Kidney glomerular epithelial cell (primary cell): Measurements from ENCODE around the gene CMC1.
"Not testable (repeated sequence)": the region's sequence is repeated elsewhere in the genome, so short reads cannot be mapped to it uniquely, and the experiment has no call there.

Experiments
- DNase-seq: peaks from one replicate; lab custom pipeline; 2025; lab: John Stamatoyannopoulos, UW

The CMC1 gene

DNA sequence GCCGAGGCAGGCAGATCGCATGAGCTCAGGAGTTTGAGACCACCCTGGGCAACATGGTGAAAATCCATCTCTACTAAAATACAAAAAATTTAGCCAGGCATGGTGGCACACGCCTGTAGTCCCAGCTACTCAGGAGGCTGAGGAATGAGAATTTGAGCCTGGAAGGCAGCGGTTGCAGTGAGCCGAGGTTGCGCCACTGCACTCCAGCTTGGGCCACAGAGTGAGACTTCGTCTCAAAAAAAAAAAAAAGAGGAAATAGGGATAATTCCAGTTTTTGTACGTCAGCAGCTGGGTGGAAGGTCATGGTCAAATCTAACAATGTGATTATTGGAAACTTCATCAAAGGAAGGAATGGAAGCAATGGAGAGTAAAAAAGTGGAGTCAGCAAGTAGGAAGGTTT, 3.1 kb downstream of the CMC1 start:
- DNase-seq = no peak

DNA sequence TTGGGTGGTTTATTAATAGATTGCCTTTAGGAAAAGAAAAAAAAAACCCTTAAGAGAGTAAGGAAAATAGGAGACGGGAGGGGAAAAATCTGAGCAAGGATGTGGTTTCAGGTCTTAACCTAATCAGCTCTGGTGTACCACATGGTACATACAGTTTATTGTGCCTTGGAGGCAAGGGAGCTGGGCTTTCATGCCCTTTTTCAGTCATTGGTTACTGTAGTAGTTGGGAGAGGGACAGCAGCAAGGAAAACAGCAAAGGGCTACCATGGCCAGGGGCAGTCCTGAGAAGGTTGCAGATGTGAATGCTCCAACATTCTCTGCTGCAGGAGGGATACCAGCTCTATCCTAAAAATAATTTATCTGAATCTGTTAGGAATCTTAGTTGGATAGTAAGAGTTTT, 5.9 kb downstream of the CMC1 start:
- DNase-seq = no peak

DNA sequence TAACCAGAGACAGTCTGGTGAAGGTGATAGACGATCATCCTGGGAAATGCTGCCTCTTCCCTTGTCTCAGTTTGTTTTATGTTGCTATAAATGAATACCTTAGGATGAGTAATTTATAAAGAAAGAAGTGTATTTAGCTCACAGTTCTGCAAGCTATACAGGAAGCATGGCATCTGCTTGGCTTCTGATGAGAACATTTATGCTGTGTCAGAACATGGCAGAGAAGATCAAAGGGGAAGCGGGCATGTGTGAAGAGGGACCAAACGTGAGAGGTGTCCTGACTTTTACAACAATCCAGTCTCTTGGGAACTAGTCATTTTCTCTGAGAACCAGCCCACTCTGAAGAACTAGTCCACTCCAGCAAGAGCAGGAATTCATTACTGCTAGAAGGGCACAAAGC, 9.6 kb downstream of the CMC1 start:
- no peak for DNase-seq

- no peak for DNase-seq
Observed at GRCh38 chr3:28252001-28252431, 10.6 kb downstream of the CMC1 start.

DNA sequence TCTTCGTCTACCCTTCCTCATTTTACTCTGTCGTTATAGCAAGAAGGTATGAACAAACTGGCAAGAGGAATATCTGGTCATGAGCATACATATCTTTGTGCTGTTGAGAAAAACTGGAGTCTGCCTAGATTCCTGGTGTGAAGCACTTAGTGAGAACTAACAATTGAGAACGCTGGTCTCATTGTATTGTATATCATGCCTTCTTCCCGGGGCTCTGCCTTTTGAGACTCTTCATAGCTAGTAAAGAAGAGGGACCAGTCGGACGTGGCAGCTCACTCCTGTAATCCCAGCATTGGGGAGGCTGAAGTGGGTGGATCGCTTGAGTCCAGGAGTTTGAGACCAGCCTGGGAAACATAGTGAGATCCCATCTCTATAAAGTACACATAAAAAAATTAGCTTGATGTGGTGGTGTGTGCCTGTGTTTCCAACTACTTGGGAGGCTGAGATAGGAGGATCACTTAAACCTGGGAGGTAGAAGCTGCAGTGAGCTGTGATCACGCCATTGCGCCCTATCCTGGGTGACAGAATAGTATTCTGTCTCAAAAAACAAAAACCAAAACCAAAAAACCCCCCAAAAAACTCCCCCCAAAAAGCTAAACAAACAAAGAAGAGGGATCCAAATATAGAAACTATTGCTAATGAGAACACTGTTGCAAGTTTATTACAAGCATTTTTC, 11.8 kb downstream of the CMC1 start:
- no peak for DNase-seq

DNA sequence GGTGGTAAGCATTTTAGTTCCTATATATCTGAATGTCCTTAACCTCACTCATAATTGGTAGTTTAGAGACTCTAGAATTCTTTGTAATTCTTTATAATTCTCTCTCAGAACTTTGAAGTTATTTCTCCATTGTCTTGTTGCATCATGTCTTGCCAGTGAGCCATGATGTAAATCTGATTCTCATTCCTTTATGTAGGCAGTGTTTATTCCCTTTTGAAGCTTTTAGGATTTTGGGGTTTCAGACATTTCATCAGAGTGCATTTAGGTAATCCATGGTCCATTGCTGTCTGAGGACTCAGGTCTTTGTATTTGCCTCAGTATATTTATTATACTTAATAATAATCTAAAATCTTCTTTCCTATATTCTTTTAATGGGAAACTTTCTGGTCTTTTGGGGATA, 20.6 kb downstream of the CMC1 start:
- no peak for DNase-seq

DNA sequence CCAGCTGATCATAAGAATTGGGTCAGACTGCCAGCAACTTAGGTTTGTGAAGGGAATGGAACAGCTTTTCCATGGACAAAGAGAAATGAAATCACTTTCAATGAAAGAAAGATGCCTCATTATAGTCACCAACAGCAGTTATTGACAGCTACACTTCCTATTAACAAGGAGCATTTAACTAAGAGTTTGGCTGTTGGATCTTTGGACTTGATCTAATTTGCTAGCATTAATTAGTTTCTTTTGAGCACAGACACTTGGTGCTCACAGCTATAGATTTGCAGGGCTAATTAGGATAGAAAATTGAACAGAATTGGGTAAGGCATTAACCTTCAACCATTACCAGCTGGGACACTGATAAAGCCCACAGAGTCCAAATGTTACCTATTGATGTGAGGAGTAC, 24.2 kb downstream of the CMC1 start:
- no peak for DNase-seq

DNA sequence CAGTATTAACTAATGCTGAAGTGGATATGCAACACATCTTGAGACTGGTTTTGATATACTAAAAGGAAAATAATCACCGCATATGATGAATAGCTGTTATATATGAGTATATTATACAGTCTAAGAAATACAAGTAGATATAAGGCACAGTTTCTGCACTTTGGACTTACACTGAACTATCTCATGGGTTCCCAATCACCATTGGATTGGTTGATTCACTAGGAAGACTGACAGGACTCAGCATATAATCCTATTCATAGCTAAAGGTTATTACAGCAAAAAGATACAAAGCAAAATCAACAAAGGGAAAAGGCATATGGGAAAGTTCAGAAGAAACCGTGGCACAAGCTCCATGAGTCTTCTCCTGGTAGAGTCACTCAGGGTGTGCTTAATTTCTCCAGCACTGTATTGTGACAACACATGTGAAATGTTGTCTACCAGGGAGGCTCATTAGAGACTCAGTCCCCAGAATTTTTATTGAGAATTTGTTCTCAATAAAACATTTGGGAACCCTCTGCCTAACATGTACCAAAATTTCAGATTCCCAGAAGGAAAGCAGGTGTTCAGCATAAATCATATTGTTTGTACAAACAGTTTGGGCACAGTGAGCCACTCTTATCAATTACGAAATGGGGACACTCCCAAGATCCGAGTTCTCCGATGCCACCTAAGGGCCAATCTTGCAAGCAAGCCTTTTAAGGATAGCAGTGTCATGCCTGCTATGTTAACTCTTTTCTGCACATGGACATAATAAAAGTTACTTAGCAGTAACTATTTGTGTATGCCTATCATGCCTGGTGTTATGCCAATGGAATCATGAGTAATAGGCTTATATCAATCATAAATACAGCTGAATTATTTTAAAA, 26.8 kb downstream of the CMC1 start:
- no peak for DNase-seq

DNA sequence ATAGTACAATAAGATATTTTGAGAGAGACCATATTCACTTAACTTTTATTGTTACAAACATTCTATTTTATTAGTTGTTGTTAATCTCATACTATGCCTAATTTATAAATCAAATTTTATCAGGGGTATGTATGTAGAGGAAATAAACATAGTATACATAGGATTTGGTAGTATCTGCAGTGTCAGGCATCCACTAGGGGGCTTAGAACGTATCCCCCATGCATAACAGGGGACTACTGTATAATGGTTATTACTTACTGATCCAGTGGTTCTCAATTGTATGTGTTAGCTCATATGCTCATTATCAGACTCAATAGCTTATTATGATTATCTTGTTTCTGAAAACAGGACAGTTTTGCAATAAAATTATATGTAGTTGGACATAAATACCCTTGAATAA, 27.6 kb downstream of the CMC1 start:
- no peak for DNase-seq

DNA sequence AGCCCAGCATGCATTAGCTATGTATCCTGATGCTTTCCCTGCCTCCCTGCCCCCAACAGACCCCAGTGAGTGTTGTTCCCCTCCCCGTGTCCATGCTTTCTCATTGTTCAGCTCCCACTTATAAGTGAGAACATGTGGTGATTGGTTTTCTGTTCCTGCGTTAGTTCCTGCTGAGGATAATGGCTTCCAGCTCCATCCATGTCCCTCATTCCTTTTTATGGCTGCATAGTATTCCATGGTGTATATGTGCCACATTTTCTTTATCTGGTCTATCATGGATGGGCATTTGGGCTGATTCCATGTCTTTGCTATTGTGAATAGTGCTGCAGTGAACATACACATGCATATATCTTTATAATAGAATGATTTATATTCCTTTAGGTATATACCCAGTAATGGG, 28.5 kb downstream of the CMC1 start:
- DNase-seq = not testable (repeated sequence)

GRCh38 chr3:28273837-28274236, 32.4 kb downstream of the CMC1 start:
- DNase-seq = no peak

GRCh38 chr3:28278918-28279317, 37.5 kb downstream of the CMC1 start:
- no peak for DNase-seq

- no peak for DNase-seq
Observed at GRCh38 chr3:28279770-28280169, 38.4 kb downstream of the CMC1 start.

- DNase-seq = no peak
Observed at GRCh38 chr3:28280781-28281180, 39.4 kb downstream of the CMC1 start.

DNA sequence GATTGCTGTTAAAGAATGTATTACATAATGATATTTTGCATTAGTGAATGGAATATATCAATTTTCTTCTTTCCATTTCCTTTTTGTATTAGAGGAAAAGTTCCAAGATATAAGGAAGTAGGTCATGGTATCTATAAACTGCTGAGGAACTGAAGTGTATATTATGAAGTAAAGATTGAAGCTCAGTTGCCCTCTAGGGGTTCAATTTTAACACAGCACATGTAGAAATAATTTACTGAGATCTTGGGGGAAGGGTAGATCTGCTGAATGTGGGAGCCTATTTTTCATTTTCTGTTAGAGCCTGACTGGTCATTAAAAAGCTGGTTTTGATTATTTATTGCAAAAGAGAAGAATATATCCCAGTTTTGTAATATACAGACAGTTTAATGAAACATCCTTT, 45.2 kb downstream of the CMC1 start:
- peak; percentile 28 for DNase-seq

- DNase-seq = no peak
Observed at GRCh38 chr3:28287046-28287445, 45.6 kb downstream of the CMC1 start.

GRCh38 chr3:28290863-28291300, 49.5 kb downstream of the CMC1 start:
- no peak for DNase-seq

GRCh38 chr3:28291577-28291976, 50.2 kb downstream of the CMC1 start:
- DNase-seq = no peak

GRCh38 chr3:28292622-28293021, 51.2 kb downstream of the CMC1 start:
- DNase-seq = no peak

DNA sequence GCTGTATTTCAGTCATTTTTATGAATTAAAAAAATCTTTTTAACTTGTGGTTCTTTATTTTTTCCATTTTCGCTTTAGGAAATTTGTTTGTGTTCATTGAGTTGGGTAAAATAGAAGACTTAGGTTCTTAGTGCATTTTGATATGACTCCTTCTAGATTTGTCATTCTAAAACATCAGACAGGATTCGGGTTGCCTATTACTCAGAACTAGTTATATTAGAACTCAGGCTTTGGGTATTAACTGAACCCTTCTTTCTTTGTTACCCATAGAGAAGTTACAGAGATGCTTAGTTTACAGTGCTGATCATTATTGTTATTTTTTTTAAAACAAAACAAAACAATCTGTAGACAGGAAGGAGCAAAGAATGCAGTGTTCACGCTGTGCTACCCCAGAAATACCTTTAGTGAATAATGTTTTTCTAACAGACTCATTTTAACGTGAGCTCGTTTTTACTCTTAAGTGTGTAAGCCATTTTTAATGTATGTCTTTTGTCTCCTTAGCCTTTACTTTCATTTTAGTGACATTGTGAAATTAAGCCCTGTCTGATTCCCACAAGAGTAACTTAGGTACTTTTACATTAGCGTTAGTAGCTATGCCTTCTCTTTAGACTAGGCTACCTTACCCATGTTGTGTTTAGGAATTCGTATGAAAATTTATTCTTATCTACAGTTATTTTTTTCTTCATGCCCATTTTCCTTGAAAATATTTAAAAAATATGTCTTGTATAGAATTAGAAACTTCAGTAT, 53.4 kb downstream of the CMC1 start:
- peak; percentile 10 for DNase-seq

DNA sequence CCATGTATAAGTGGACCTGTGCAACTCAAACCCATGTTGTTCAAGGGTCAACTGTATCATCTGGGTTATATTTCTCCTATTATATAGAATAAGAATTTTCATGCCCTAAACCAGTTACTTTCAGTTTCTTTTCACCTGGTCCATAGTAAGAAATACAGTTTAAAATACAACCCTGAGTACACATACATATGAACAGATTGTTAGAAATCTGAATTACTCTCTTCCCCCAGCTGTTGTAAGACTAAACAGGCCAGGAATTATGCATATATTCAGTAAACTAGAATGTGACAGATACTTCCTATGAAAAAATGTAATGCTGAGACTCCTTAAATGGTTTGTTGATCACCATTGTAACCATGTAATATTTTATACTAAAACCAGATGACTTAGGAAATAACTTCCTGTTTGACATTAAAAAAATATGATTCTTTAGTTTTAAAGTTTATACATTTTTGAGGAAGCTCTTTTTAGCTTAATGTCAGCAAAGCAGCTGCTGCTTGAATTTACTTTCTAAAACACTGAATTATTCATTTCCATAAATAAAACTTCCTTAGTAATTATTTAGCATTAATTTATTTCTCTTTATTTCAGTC, 54.6 kb downstream of the CMC1 start:
- DNase-seq = no peak

DNA sequence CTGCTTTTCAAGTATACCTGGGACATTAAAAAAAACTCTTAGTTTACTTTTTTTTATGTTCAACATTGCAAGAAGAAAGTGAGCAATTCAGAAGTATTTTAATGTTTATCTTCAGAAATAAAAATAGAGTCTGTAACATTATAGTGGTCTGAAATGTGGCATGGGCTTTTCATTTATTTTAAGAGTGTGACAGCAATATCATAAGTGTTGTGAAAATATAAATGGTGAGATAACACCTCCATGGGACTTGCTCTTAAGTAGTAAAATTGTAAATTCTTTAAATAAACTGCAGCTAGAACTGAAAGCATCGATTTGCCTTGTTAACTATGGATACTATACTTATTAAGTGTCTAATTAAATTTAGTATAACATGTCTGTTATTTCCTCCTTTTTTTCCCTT, 58.3 kb downstream of the CMC1 start:
- DNase-seq = no peak
